Neural cell (in vitro differentiated cells): ENCODE data around the gene CLEC3B. TPM values are rescaled to one million over a fixed set of nuclear protein-coding genes. Genes with fewer than 3 reads are reported as not detected.

Experiments
- H2AFZ ChIP-seq: fragments of 200-600, 300-800 bp; sonication (generic), shearing (Covaris generic); 2 replicates; pipeline ENCODE4 v1.6.0; 2014; ENCODE audit warnings: low read depth, mild to moderate bottlenecking, antibody characterized with exemption, low read length, moderate library complexity
- H3F3A ChIP-seq: fragments of 200-600 bp; shearing (Covaris generic); 2 replicates; pipeline ENCODE4 v1.6.1; 2016; ENCODE audit warnings: mild to moderate bottlenecking, moderate library complexity, mixed read lengths, antibody characterized with exemption, low read length; ENCODE audit not compliant: insufficient read depth, poor library complexity, severe bottlenecking
- H3K27ac ChIP-seq: fragments of 200-600, 300-800 bp; sonication (generic), shearing (Covaris generic); 2 replicates; pipeline ENCODE4 v1.5.1; 2014; ENCODE audit warnings: mild to moderate bottlenecking, low read length, moderate library complexity
- H3K27me3 ChIP-seq: fragments of 300-800, 200-600 bp; sonication (generic), shearing (Covaris generic); 2 replicates; pipeline ENCODE4 v1.6.0; 2014; ENCODE audit warnings: mild to moderate bottlenecking, low read depth, low read length, moderate library complexity; ENCODE audit not compliant: insufficient read depth
- H3K36me3 ChIP-seq: fragments of 300-800, 200-600 bp; sonication (generic), shearing (Covaris generic); 2 replicates; pipeline ENCODE4 v1.5.1; 2014; ENCODE audit warnings: mild to moderate bottlenecking, antibody characterized with exemption, low read length, moderate library complexity; ENCODE audit not compliant: insufficient read depth
- H3K4me2 ChIP-seq: fragments of 300-800, 200-600 bp; sonication (generic), shearing (Covaris generic); 2 replicates; pipeline ENCODE4 v1.6.0; 2014; ENCODE audit warnings: mild to moderate bottlenecking, low read length
- H3K4me3 ChIP-seq: fragments of 300-800, 200-600 bp; sonication (generic), shearing (Covaris generic); 2 replicates; pipeline ENCODE4 v1.5.1; 2014; ENCODE audit warnings: mild to moderate bottlenecking, low read length, moderate library complexity
- H3K79me2 ChIP-seq: fragments of 200-600 bp; shearing (Covaris generic); replicated peaks from 2 replicates; pipeline ENCODE4 v1.6.0; 2014; ENCODE audit warnings: mild to moderate bottlenecking, low read length, moderate library complexity; ENCODE audit not compliant: insufficient read depth
- H3K9ac ChIP-seq: fragments of 300-800, 200-600 bp; sonication (generic), shearing (Covaris generic); 2 replicates; pipeline ENCODE4 v1.6.1; 2016; ENCODE audit warnings: mild to moderate bottlenecking, low read length, mixed read lengths
- H3K9me2 ChIP-seq: fragments of 200-600 bp; shearing (Covaris generic); 2 replicates; pipeline ENCODE4 v1.6.1; 2016; ENCODE audit warnings: mild to moderate bottlenecking, low read length, mixed read lengths; ENCODE audit not compliant: insufficient read depth
- H3K9me3 ChIP-seq: fragments of 200-600, 300-800 bp; sonication (generic), shearing (Covaris generic); 2 replicates; pipeline ENCODE4 v1.6.1; 2016; ENCODE audit warnings: mild to moderate bottlenecking, mixed run types, low read length, moderate library complexity, mixed read lengths
- H4K20me1 ChIP-seq: fragments of 200-600 bp; shearing (Covaris generic); 2 replicates; pipeline ENCODE4 v1.6.1; 2016; ENCODE audit warnings: mild to moderate bottlenecking, mixed run types; ENCODE audit not compliant: insufficient read depth
- EP300 ChIP-seq: fragments of 450-650 bp; conservative IDR thresholded peaks from 2 replicates; pipeline ENCODE4 v1.6.1; 2014; ENCODE audit warnings: antibody characterized with exemption, mild to moderate bottlenecking, moderate library complexity; ENCODE audit not compliant: poor library complexity, severe bottlenecking
- EZH2 ChIP-seq: fragments of 200-600, 300-800 bp; shearing (Covaris generic), sonication (generic); IDR thresholded peaks from 2 replicates; pipeline ENCODE4 v1.6.1; 2014; ENCODE audit warnings: antibody characterized with exemption, low read length, borderline replicate concordance, mild to moderate bottlenecking; ENCODE audit not compliant: insufficient read depth, poor library complexity, severe bottlenecking
- MXI1 ChIP-seq: fragments of 450-650 bp; conservative IDR thresholded peaks from 2 replicates; pipeline ENCODE4 v1.6.1; 2014; ENCODE audit warnings: antibody characterized with exemption, mild to moderate bottlenecking; ENCODE audit not compliant: poor library complexity, severe bottlenecking
- POLR2AphosphoS5 ChIP-seq: IDR thresholded peaks from 2 replicates; pipeline ENCODE4 v1.6.1; 2012
- RAD21 ChIP-seq: fragments of 450-650 bp; conservative IDR thresholded peaks from 2 replicates; pipeline ENCODE4 v1.6.1; 2014; ENCODE audit warnings: antibody characterized with exemption, mild to moderate bottlenecking, moderate library complexity
- SMC3 ChIP-seq: fragments of 450-650 bp; conservative IDR thresholded peaks from 2 replicates; pipeline ENCODE4 v1.6.1; 2014; ENCODE audit warnings: antibody characterized with exemption, mild to moderate bottlenecking, moderate library complexity; ENCODE audit not compliant: poor library complexity
- TAF1 ChIP-seq: IDR thresholded peaks from 2 replicates; pipeline ENCODE4 v1.6.1; 2012; ENCODE audit warnings: low read depth
- polyA plus RNA-seq: library from polyadenylated mRNA; depleted of rRNA; stranded (reverse); fragments of >200 nt; gene quantifications from 2 replicates; pipeline ENCODE4 v1.2.3, GENCODE V29; 2014
- TF ChIP-seq, protein P1 (sequence below): IDR thresholded peaks from 2 replicates; pipeline ENCODE4 v1.6.1; 2012; ENCODE audit warnings: borderline replicate concordance
- TF ChIP-seq, protein P2 (sequence below): fragments of 450-650 bp; IDR thresholded peaks from 2 replicates; pipeline ENCODE4 v1.5.1; 2014; ENCODE audit warnings: antibody characterized with exemption, mild to moderate bottlenecking, moderate library complexity; ENCODE audit not compliant: poor library complexity, severe bottlenecking

CLEC3B gene
- polyA plus RNA-seq, 1 donor from 2014 or later = 2.6 TPM

DNA sequence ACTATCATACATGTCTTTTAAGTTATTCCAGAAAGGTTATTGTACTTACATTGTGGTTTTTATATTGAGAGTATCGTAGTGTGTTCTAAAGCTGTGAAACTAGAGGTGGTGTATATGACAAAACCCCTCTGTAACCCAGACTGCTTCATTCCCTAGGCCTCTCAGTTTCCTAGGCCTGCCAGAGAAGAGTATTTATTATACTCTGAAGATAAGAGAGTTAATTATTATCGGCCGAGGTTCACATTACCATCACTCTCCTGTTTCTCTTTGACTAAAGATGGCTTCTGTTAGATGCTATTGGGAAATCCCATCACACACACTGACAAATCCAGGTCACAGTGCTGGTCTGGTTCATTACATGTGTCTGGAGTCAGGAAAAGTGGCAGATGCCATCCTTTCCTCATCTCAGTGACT, 29.5 kb upstream of the CLEC3B start (continued):
- TF ChIP-seq POLR2AphosphoS5 = no peak
- no peak for TF ChIP-seq EZH2
- TF ChIP-seq EP300 = no peak

DNA sequence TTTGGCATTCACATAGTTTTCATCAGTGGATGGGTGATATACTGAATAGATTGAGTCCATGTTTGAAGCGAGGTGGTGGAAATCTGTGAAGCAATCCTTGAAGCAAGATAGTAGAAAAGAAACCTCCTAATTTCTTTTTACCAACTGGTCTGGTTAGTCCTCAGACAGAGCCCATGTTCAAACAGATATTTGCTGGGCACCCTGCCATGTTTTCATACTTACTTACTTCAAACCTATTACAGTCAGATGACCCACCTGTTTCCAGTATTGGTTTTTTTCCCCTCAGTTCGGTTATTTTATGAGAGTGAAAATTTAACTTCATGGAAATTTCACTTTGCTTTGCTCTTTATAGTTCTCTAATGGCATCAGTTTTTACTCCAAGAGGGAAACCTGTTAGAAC, 26.3 kb upstream of the CLEC3B start:
- Histone ChIP-seq H2AFZ (no peak overlapping the region), H3K79me2 (no peaks in the 10 kb centered on the region), H3K27me3 (no peaks in the 10 kb centered on the region), H3K36me3 (peaks cover 4% of the 10 kb centered on the region), H3F3A (no peaks in the 10 kb centered on the region), H3K9me2 (no peaks in the 10 kb centered on the region), H4K20me1 (no peaks in the 10 kb centered on the region), H3K9me3 (no peaks in the 10 kb centered on the region), H3K9ac (no peak overlapping the region), H3K27ac (no peak overlapping the region), H3K4me2 (no peak overlapping the region), H3K4me3 (no peak overlapping the region)
- TF ChIP-seq POLR2AphosphoS5 (no peak), EZH2 (no peak), SMC3 (no peak), TAF1 (no peak), EP300 (no peak), RAD21 (no peak), MXI1 (no peak)
- TF ChIP-seq, protein P1, sequence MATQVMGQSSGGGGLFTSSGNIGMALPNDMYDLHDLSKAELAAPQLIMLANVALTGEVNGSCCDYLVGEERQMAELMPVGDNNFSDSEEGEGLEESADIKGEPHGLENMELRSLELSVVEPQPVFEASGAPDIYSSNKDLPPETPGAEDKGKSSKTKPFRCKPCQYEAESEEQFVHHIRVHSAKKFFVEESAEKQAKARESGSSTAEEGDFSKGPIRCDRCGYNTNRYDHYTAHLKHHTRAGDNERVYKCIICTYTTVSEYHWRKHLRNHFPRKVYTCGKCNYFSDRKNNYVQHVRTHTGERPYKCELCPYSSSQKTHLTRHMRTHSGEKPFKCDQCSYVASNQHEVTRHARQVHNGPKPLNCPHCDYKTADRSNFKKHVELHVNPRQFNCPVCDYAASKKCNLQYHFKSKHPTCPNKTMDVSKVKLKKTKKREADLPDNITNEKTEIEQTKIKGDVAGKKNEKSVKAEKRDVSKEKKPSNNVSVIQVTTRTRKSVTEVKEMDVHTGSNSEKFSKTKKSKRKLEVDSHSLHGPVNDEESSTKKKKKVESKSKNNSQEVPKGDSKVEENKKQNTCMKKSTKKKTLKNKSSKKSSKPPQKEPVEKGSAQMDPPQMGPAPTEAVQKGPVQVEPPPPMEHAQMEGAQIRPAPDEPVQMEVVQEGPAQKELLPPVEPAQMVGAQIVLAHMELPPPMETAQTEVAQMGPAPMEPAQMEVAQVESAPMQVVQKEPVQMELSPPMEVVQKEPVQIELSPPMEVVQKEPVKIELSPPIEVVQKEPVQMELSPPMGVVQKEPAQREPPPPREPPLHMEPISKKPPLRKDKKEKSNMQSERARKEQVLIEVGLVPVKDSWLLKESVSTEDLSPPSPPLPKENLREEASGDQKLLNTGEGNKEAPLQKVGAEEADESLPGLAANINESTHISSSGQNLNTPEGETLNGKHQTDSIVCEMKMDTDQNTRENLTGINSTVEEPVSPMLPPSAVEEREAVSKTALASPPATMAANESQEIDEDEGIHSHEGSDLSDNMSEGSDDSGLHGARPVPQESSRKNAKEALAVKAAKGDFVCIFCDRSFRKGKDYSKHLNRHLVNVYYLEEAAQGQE = no peak
- TF ChIP-seq, protein P2, sequence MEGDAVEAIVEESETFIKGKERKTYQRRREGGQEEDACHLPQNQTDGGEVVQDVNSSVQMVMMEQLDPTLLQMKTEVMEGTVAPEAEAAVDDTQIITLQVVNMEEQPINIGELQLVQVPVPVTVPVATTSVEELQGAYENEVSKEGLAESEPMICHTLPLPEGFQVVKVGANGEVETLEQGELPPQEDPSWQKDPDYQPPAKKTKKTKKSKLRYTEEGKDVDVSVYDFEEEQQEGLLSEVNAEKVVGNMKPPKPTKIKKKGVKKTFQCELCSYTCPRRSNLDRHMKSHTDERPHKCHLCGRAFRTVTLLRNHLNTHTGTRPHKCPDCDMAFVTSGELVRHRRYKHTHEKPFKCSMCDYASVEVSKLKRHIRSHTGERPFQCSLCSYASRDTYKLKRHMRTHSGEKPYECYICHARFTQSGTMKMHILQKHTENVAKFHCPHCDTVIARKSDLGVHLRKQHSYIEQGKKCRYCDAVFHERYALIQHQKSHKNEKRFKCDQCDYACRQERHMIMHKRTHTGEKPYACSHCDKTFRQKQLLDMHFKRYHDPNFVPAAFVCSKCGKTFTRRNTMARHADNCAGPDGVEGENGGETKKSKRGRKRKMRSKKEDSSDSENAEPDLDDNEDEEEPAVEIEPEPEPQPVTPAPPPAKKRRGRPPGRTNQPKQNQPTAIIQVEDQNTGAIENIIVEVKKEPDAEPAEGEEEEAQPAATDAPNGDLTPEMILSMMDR = no peak

DNA sequence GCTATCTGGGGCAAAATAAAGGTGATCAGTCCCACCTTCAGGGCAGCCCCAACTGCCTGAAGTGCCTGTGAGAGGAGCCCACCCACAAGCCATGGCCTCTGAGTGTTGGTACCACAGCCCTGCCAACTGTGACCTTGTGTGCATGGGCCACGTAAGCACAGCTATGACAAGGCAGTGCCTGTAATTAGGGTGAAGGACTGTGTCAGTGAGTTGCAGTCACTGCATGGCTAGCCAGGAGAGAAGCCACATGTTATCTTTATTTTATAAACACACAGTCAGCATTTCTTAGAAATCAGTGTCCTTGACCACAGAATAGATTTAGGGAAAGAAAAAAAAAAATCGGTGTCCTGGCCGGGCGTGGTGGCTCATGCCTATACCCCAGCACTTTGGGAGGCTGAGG, 25.3 kb upstream of the CLEC3B start:
- no peaks in the 10 kb centered on the region for H4K20me1 ChIP-seq
- H3K79me2 ChIP-seq = no peaks in the 10 kb centered on the region
- TF ChIP-seq RAD21 (no peak), SMC3 (no peak), EP300 (no peak), MXI1 (no peak), TAF1 (no peak), EZH2 (no peak), POLR2AphosphoS5 (no peak)
- TF ChIP-seq, protein P1 = no peak
- TF ChIP-seq, protein P2 = no peak
- H2AFZ ChIP-seq = no peak overlapping the region
- no peaks in the 10 kb centered on the region for H3K9me2 ChIP-seq
- no peak overlapping the region for H3K27ac ChIP-seq
- H3K27me3 ChIP-seq = no peaks in the 10 kb centered on the region
- H3F3A ChIP-seq = no peaks in the 10 kb centered on the region
- peaks cover 9% of the 10 kb centered on the region for H3K9me3 ChIP-seq
- no peak overlapping the region for H3K4me3 ChIP-seq
- H3K36me3 ChIP-seq = peaks cover 13% of the 10 kb centered on the region
- no peak overlapping the region for H3K4me2 ChIP-seq
- no peak overlapping the region for H3K9ac ChIP-seq
